GM12878 (cell line): ENCODE data around the gene RAC2. TPM values are rescaled to one million over a fixed set of nuclear protein-coding genes. Genes with fewer than 3 reads are reported as not detected.

ENCODE experiments used
- HDGF ChIP-seq: fragments of 450-650 bp; IDR thresholded peaks from 2 replicates; pipeline ENCODE4 v1.6.1; 2016; ENCODE audit warnings: antibody characterized with exemption
- ZNF274 ChIP-seq: IDR thresholded peaks from one replicate; pipeline ENCODE4 v1.8.0; 2011; ENCODE audit not compliant: insufficient read length, insufficient read depth
- polyA plus RNA-seq, 11 experiments: library from polyadenylated mRNA; depleted of rRNA in 4 of 11; unstranded in 6 of 11; stranded (reverse) in 5 of 11; fragments of >200 nt; fragmentation: Nextera tagmentation in 4 of 11; fragmentation: Illumina TruSeq in 1 of 11; extraction: Ambion mirVana in 4 of 11; extraction: Trizol in 1 of 11; gene quantifications; 1 replicate in 1 of 11; 2 replicates in 10 of 11; pipeline versions ENCODE4 v1.2.1 to v1.2.3, GENCODE V29; 2011 to 2016; ENCODE audit warnings: inconsistent platforms in 2 of 11, missing spikeins in 2 of 11, low read depth in 1 of 11
- total RNA-seq, 4 experiments: library from RNA; depleted of rRNA in 3 of 4; stranded (reverse); fragments of >200 nt in 3 of 4; fragmentation: Illumina TruSeq in 1 of 4; extraction: Trizol in 1 of 4; gene quantifications; 2 replicates each; pipeline versions ENCODE4 v1.2.1 to v1.2.3, GENCODE V29; 2013 to 2021
- TF ChIP-seq, protein P1 (sequence below): fragments of 450-650 bp; formaldehyde crosslinking; IDR thresholded peaks from 2 replicates; pipeline ENCODE4 v1.4.0; 2020; ENCODE audit warnings: mild to moderate bottlenecking, moderate library complexity
- TF ChIP-seq, protein P2 (sequence below): fragments of 450-650 bp; IDR thresholded peaks from 2 replicates; pipeline ENCODE4 v1.6.1; 2017; ENCODE audit warnings: mild to moderate bottlenecking, moderate library complexity

Gene RAC2
- total and polyA plus RNA-seq, 10 of the 15 experiments (the other 5 are each of a cell fraction or from before 2014, with no cell fraction given), result 102 to 386 (median 304) TPM

DNA sequence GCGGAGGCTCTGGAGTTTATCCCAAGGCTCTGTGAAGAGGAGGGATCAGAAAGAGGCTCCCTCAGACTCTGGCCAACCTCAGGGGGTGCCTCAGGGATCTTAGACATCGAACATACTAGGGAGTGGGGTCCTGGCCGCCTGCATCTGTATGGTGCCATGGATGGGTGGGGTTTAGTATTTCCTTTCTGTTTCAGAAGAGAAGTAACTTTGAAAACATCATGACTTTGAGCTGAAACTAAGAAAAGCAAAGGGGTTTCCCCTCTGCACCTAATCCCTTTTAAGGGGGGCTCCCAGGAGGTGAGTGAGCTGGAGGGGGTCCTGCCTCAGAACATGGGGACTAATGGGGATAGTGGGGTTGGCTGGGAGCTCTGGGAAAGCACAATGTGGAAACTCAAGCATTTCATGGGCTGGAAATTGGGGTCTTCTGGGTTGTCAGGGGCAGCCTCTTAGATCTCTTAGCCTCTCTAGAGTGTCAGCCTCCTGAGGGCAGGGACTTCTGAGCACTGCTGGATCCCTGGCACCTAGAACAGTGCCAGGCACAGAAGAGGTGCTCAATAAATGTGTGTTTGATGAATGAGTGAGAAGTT, 20.0 kb downstream of the RAC2 start (continued):
- TF ChIP-seq, protein P1, sequence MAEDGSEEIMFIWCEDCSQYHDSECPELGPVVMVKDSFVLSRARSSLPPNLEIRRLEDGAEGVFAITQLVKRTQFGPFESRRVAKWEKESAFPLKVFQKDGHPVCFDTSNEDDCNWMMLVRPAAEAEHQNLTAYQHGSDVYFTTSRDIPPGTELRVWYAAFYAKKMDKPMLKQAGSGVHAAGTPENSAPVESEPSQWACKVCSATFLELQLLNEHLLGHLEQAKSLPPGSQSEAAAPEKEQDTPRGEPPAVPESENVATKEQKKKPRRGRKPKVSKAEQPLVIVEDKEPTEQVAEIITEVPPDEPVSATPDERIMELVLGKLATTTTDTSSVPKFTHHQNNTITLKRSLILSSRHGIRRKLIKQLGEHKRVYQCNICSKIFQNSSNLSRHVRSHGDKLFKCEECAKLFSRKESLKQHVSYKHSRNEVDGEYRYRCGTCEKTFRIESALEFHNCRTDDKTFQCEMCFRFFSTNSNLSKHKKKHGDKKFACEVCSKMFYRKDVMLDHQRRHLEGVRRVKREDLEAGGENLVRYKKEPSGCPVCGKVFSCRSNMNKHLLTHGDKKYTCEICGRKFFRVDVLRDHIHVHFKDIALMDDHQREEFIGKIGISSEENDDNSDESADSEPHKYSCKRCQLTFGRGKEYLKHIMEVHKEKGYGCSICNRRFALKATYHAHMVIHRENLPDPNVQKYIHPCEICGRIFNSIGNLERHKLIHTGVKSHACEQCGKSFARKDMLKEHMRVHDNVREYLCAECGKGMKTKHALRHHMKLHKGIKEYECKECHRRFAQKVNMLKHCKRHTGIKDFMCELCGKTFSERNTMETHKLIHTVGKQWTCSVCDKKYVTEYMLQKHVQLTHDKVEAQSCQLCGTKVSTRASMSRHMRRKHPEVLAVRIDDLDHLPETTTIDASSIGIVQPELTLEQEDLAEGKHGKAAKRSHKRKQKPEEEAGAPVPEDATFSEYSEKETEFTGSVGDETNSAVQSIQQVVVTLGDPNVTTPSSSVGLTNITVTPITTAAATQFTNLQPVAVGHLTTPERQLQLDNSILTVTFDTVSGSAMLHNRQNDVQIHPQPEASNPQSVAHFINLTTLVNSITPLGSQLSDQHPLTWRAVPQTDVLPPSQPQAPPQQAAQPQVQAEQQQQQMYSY, result no peak
- no peak for TF ChIP-seq ZNF274
- TF ChIP-seq, protein P2, sequence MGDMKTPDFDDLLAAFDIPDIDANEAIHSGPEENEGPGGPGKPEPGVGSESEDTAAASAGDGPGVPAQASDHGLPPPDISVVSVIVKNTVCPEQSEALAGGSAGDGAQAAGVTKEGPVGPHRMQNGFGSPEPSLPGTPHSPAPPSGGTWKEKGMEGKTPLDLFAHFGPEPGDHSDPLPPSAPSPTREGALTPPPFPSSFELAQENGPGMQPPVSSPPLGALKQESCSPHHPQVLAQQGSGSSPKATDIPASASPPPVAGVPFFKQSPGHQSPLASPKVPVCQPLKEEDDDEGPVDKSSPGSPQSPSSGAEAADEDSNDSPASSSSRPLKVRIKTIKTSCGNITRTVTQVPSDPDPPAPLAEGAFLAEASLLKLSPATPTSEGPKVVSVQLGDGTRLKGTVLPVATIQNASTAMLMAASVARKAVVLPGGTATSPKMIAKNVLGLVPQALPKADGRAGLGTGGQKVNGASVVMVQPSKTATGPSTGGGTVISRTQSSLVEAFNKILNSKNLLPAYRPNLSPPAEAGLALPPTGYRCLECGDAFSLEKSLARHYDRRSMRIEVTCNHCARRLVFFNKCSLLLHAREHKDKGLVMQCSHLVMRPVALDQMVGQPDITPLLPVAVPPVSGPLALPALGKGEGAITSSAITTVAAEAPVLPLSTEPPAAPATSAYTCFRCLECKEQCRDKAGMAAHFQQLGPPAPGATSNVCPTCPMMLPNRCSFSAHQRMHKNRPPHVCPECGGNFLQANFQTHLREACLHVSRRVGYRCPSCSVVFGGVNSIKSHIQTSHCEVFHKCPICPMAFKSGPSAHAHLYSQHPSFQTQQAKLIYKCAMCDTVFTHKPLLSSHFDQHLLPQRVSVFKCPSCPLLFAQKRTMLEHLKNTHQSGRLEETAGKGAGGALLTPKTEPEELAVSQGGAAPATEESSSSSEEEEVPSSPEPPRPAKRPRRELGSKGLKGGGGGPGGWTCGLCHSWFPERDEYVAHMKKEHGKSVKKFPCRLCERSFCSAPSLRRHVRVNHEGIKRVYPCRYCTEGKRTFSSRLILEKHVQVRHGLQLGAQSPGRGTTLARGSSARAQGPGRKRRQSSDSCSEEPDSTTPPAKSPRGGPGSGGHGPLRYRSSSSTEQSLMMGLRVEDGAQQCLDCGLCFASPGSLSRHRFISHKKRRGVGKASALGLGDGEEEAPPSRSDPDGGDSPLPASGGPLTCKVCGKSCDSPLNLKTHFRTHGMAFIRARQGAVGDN, result peak; percentile 90
- TF ChIP-seq HDGF, result peak; percentile 37; the same call in 1 of the 2 replicates
